ENCODE measurements around the gene NFYA. TPM values are rescaled to one million over a fixed set of nuclear protein-coding genes. Genes with fewer than 3 reads are reported as not detected.

NFYA gene
- total and polyA plus RNA-seq, 9 of the 15 experiments (the other 6 are each of a cell fraction or from before 2014, with no cell fraction given) = 7.3 to 37.1 (median 21.8) TPM

- TF ChIP-seq MGA (IDR thresholded peaks at IDR 0.05) = no peak
- TF ChIP-seq PBX2 (CRISPR knock-in tag; IDR thresholded peaks at IDR 0.05; ENCODE audit: low read depth) = no peak
- TF ChIP-seq PBX2 (tag; conservative IDR thresholded peaks at IDR 0.05; ENCODE audit: low read depth) = no peak
- TF ChIP-seq DNMT1 (IDR thresholded peaks at IDR 0.05) = no peak
- no peak for TF ChIP-seq U2AF2 (optimal IDR thresholded peaks at IDR 0.05; ENCODE audit: low read depth, low read length)
- TF ChIP-seq PATZ1 (CRISPR knock-in tag; IDR thresholded peaks at IDR 0.05; ENCODE audit: borderline replicate concordance) = no peak; the same call in 1 of the 2 replicates
- TF ChIP-seq POLR2B (IDR thresholded peaks at IDR 0.05; ENCODE audit: low read depth, partially characterized antibody) = peak; percentile 72
- no peak; the same call in 1 of the 2 replicates for TF ChIP-seq PKNOX1 (IDR thresholded peaks at IDR 0.05)
Observed at GRCh38 chr6:41071923-41072835, 595 bp upstream of the NFYA start, which contains the start of gene OARD1 (continued).

Measured in K562 (cell line).